ENCODE results near the gene IMMP2L.
A peak's percentile ranks its signal among the peaks of the same experiment; 100 is the strongest.
"Not testable (repeated sequence)": the region's sequence is repeated elsewhere in the genome, so short reads cannot be mapped to it uniquely, and the experiment has no call there.

The IMMP2L gene

GRCh38 chr7:111324228-111324627, 238.1 kb downstream of the IMMP2L start:
- TF ChIP-seq CTCF (conservative IDR thresholded peaks at IDR 0.05; ENCODE audit: control insufficient read depth, insufficient read depth, low read depth, low read length), result no peak
- H3K4me3 ChIP-seq (ENCODE audit: control insufficient read depth, low read depth, low read length), result no peak overlapping the region
- no peak for DNase-seq (ENCODE audit: low read depth)

- not testable (repeated sequence) for H3K4me3 ChIP-seq (ENCODE audit: control insufficient read depth, low read depth, low read length); DNase-seq (ENCODE audit: low read depth)
Observed at GRCh38 chr7:111323670-111324069, 238.6 kb downstream of the IMMP2L start.

DNA sequence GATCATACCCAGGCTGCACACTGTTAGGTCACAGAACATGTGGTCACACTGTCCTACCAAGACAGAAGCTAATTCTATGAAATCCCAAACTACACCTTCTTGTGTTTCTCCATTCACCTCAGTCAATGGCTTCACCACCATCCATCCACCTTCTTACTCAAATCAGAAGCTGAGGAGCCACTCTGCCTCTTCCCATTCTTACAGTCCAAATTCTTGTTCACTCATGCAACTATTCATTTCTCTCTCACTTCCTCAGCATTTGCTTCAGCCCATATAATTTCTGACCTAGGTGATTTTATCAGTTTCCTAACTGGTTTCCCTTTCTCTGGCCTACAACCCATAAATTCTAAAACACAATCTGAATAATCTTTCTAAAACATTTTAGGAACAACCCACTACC, 242.2 kb downstream of the IMMP2L start:
- no peak for TF ChIP-seq CTCF (conservative IDR thresholded peaks at IDR 0.05; ENCODE audit: control insufficient read depth, insufficient read depth, low read depth, low read length)
- H3K4me3 ChIP-seq (ENCODE audit: control insufficient read depth, low read depth, low read length), result no peak overlapping the region
- DNase-seq (ENCODE audit: low read depth), result no peak

GRCh38 chr7:111312966-111313365, 249.3 kb downstream of the IMMP2L start:
- no peak overlapping the region for H3K4me3 ChIP-seq (ENCODE audit: control insufficient read depth, low read depth, low read length)
- peak; percentile 12 for DNase-seq (ENCODE audit: low read depth)
- no peak for TF ChIP-seq CTCF (conservative IDR thresholded peaks at IDR 0.05; ENCODE audit: control insufficient read depth, insufficient read depth, low read depth, low read length)

- no peak for TF ChIP-seq CTCF (conservative IDR thresholded peaks at IDR 0.05; ENCODE audit: control insufficient read depth, insufficient read depth, low read depth, low read length)
- no peak for DNase-seq (ENCODE audit: low read depth)
- H3K4me3 ChIP-seq (ENCODE audit: control insufficient read depth, low read depth, low read length), result no peak overlapping the region
Observed at GRCh38 chr7:111308691-111309090, 253.6 kb downstream of the IMMP2L start.

GRCh38 chr7:111301891-111302290, 260.4 kb downstream of the IMMP2L start:
- DNase-seq (ENCODE audit: low read depth), result no peak
- TF ChIP-seq CTCF (conservative IDR thresholded peaks at IDR 0.05; ENCODE audit: control insufficient read depth, insufficient read depth, low read depth, low read length), result no peak
- H3K4me3 ChIP-seq (ENCODE audit: control insufficient read depth, low read depth, low read length), result no peak overlapping the region

DNA sequence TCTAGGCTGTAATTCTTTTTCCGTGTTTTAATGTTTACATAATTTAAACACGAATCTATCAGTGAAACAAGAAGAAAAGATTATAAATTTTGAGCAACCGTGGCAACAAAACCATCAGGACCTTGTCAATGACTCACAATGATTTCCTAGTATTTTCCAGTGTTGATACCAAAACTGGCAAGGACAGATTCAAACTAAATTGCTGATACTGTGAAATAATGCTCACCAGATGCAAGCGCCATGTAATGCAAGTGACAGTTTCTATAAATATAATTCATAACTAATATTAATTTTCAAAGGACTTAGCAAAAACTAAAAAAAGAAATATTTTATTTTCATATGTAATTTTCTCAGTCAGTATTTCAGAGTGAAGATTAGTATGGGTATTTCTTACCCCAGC, 267.8 kb downstream of the IMMP2L start:
- DNase-seq (ENCODE audit: low read depth), result no peak
- TF ChIP-seq CTCF (conservative IDR thresholded peaks at IDR 0.05; ENCODE audit: control insufficient read depth, insufficient read depth, low read depth, low read length), result no peak
- no peak overlapping the region for H3K4me3 ChIP-seq (ENCODE audit: control insufficient read depth, low read depth, low read length)
